CD4-positive, alpha-beta T cell (primary cell): Measurements from ENCODE around the gene CDC7. TPM values are rescaled to one million over a fixed set of nuclear protein-coding genes. Genes with fewer than 3 reads are reported as not detected.

Source experiments
- ATAC-seq: fragments of 200-7000 bp; cut with Tn5 transposase; one replicate; pipeline ENCODE4 v1.10.0; 2022; ENCODE audit warnings: mild to moderate bottlenecking; ENCODE audit not compliant: poor library complexity
- CTCF ChIA-PET: fragments of 350-600 bp; sonication (Branson Sonifier 250); formaldehyde crosslinking; loops from one replicate; lab custom pipeline; 2021; ENCODE audit warnings: antibody characterized with exemption, inconsistent platforms; lab: Charles Lee
- POLR2A ChIA-PET: fragments of 350-600 bp; sonication (Branson Sonifier 250); formaldehyde crosslinking; loops from one replicate; lab custom pipeline; 2021; ENCODE audit warnings: antibody characterized with exemption, inconsistent platforms; lab: Charles Lee
- DNase-seq, 14 experiments: peaks; one replicate each; pipeline ENCODE4 v3.0.0-alpha.2; 2013 to 2020; ENCODE audit warnings: mixed read lengths in 2 of 14
- H3K27ac ChIP-seq, 2 donors: one replicate each; pipeline versions ENCODE4 v1.5.1 to v1.7.0; 2013; ENCODE audit warnings: low read length in 2 of 2, low read depth in 1 of 2, mild to moderate bottlenecking in 1 of 2
- H3K27me3 ChIP-seq, 2 experiments: 1 replicate in 1 of 2; 2 replicates in 1 of 2; pipeline versions ENCODE4 v1.6.1 to v1.7.0; 2013; ENCODE audit warnings: low read length in 2 of 2, control low read depth in 1 of 2, mild to moderate bottlenecking in 1 of 2, moderate library complexity in 1 of 2; ENCODE audit not compliant: insufficient read depth in 2 of 2, control insufficient read depth in 1 of 2
- H3K36me3 ChIP-seq: one replicate; pipeline ENCODE4 v1.6.1; 2013; ENCODE audit warnings: low read length, control low read depth; ENCODE audit not compliant: insufficient read depth
- H3K4me1 ChIP-seq: one replicate; pipeline ENCODE4 v1.6.1; 2013; ENCODE audit warnings: low read length, control low read depth; ENCODE audit not compliant: insufficient read depth
- H3K4me3 ChIP-seq: one replicate; pipeline ENCODE4 v1.5.1; 2013; ENCODE audit warnings: mild to moderate bottlenecking, low read length, moderate library complexity
- H3K9me3 ChIP-seq, 2 experiments: 1 replicate in 1 of 2; 2 replicates in 1 of 2; pipeline versions ENCODE4 v1.6.1 to v1.7.0; 2013; ENCODE audit warnings: low read length in 2 of 2, mild to moderate bottlenecking in 2 of 2, control low read depth in 1 of 2, moderate library complexity in 1 of 2; ENCODE audit not compliant: control insufficient read depth in 1 of 2, insufficient read depth in 1 of 2
- H3K27ac Mint-ChIP-seq: one replicate; pipeline ENCODE4 v1.8.0; 2020; ENCODE audit warnings: mixed read lengths
- H3K27me3 Mint-ChIP-seq: one replicate; pipeline ENCODE4 v1.8.0; 2021; ENCODE audit warnings: mixed read lengths
- H3K36me3 Mint-ChIP-seq: one replicate; pipeline ENCODE4 v1.8.0; 2021; ENCODE audit warnings: low read depth, mixed read lengths
- H3K4me1 Mint-ChIP-seq: one replicate; pipeline ENCODE4 v1.8.0; 2021; ENCODE audit warnings: low read depth, mixed read lengths
- H3K4me3 Mint-ChIP-seq: one replicate; pipeline ENCODE4 v1.8.0; 2020; ENCODE audit warnings: mild to moderate bottlenecking, mixed read lengths
- H3K9me3 Mint-ChIP-seq: one replicate; pipeline ENCODE4 v1.8.0; 2020; ENCODE audit warnings: mixed read lengths
- CTCF ChIP-seq: fragments of 200-600 bp; IDR thresholded peaks from one replicate; pipeline ENCODE4 v1.8.0; 2022; ENCODE audit warnings: antibody characterized with exemption, mild to moderate bottlenecking
- intact Hi-C, 2 experiments: fragments of 100-400 bp; cut with DNase I in 1 of 2; cut with micrococcal nuclease in 1 of 2; formaldehyde crosslinking; loops; one replicate each; pipeline versions ENCODE4 v1.15.1 to v1.9.0; 2023 to 2025; cut with DNase I, micrococcal nuclease
- total RNA-seq, 174 experiments: library from RNA in 2 of 174; stranded (reverse) in 2 of 174; gene quantifications; one replicate each; pipeline ENCODE4 v1.2.3 and lab custom pipeline; 2021 to 2026

Gene CDC7
- total RNA-seq, 2 experiments from 2014 or later, result 4.2 to 4.8 TPM

- peaks cover 17% of the 10 kb centered on the region for H3K4me1 Mint-ChIP-seq
- DNase-seq (no peak), ATAC-seq (no peak)
- intact Hi-C loops, result loop anchor here in 1 of 2 experiments (5.0 kb wide), 1 partner anchor 476 kb away; the partner anchor contains the start of gene ZNF644
- H3K27me3 Mint-ChIP-seq, result no peaks in the 10 kb centered on the region
- no peaks in the 10 kb centered on the region for H3K36me3 ChIP-seq
- H3K27ac ChIP-seq, result no peak overlapping the region
- no peak overlapping the region for H3K27ac Mint-ChIP-seq
- TF ChIP-seq CTCF, result no peak
- no peaks in the 10 kb centered on the region for H3K9me3 ChIP-seq
- H3K4me3 ChIP-seq, result no peak overlapping the region
- no peaks in the 10 kb centered on the region for H3K9me3 Mint-ChIP-seq
- H3K36me3 Mint-ChIP-seq, result peaks cover 5% of the 10 kb centered on the region
- CTCF ChIA-PET, result interaction anchor here (0.8 kb wide), 1 partner anchor 200 kb away, joined by 4 read pairs; no protein-coding TSS in a partner anchor
- no peak overlapping the region for H3K4me3 Mint-ChIP-seq
- H3K27me3 ChIP-seq, result no peaks in the 10 kb centered on the region
- POLR2A ChIA-PET, result no interaction called here
- H3K4me1 ChIP-seq, result peaks cover 13% of the 10 kb centered on the region
These were observed 2.0 kb upstream of the CDC7 start for GRCh38 chr1:91498498-91499245.

- no peak overlapping the region for H3K27ac ChIP-seq
- no peak overlapping the region for H3K27ac Mint-ChIP-seq
- H3K9me3 Mint-ChIP-seq, result no peaks in the 10 kb centered on the region
- H3K4me1 ChIP-seq, result peaks cover 13% of the 10 kb centered on the region
- H3K36me3 ChIP-seq, result no peaks in the 10 kb centered on the region
- ChIA-PET POLR2A (interaction anchor here (1.2 to 2.4 kb wide), 2 partner anchors 305 to 387 kb away, joined by 3 to 10 read pairs; partner anchors contain the start of gene TGFBR3), CTCF (no interaction called here)
- H3K4me3 ChIP-seq, result no peak overlapping the region
- DNase-seq, result no peak
- TF ChIP-seq CTCF, result no peak
- H3K4me3 Mint-ChIP-seq, result no peak overlapping the region
- peaks cover 5% of the 10 kb centered on the region for H3K36me3 Mint-ChIP-seq
- ATAC-seq, result no peak
- no peaks in the 10 kb centered on the region for H3K27me3 Mint-ChIP-seq
- no peaks in the 10 kb centered on the region for H3K27me3 ChIP-seq
- no peaks in the 10 kb centered on the region for H3K9me3 ChIP-seq
- intact Hi-C loops, result loop anchor here in 1 of 2 experiments (5.0 kb wide), 1 partner anchor 477 kb away; the partner anchor contains the start of gene ZNF644
- H3K4me1 Mint-ChIP-seq, result peaks cover 18% of the 10 kb centered on the region
These were observed 1.3 kb upstream of the CDC7 start for GRCh38 chr1:91499346-91499745.

- Histone ChIP-seq H3K4me1 (peaks cover 13% of the 10 kb centered on the region), H3K27ac (peak overlapping the region in 1 of 2 donors; percentile 35), H3K27me3 (no peaks in the 10 kb centered on the region), H3K36me3 (no peaks in the 10 kb centered on the region), H3K4me3 (peak overlapping the region; percentile 74), H3K9me3 (no peaks in the 10 kb centered on the region)
- H3K27ac Mint-ChIP-seq, result no peak overlapping the region
- H3K4me1 Mint-ChIP-seq, result peaks cover 25% of the 10 kb centered on the region
- peak; percentile 8 for ATAC-seq
- H3K27me3 Mint-ChIP-seq, result no peaks in the 10 kb centered on the region
- peak in 1 of 14 experiments; percentile 14 for DNase-seq
- ChIA-PET CTCF (interaction anchor here (1.0 to 2.4 kb wide), 4 partner anchors 11 to 986 kb away, joined by 3 to 8 read pairs (median 4); partner anchors contain the start of gene GFI1), POLR2A (interaction anchor here (0.6 to 2.4 kb wide), 3 partner anchors 292 to 386 kb away, joined by 3 to 10 read pairs (median 3); partner anchors contain the start of gene TGFBR3)
- no peak for TF ChIP-seq CTCF
- no peak overlapping the region for H3K4me3 Mint-ChIP-seq
- intact Hi-C loops, result loop anchor here in 1 of 2 experiments (5.0 to 10.0 kb wide), 4 partner anchors 305 to 1125 kb away; partner anchors contain the start of genes BTBD8 and ZNF644
- H3K36me3 Mint-ChIP-seq, result peaks cover 5% of the 10 kb centered on the region
- no peaks in the 10 kb centered on the region for H3K9me3 Mint-ChIP-seq
These were observed 521 bp upstream of the CDC7 start for GRCh38 chr1:91499904-91500755.
